Ascending aorta (tissue), 2 donors: ENCODE data around the gene KAZN. TPM values are rescaled to one million over a fixed set of nuclear protein-coding genes. Genes with fewer than 3 reads are reported as not detected.

Source experiments
- DNase-seq, 2 donors: peaks; one replicate each; pipeline ENCODE4 v3.0.0-alpha.2; 2019; ENCODE audit warnings: low spot score in 2 of 2
- H3K27ac ChIP-seq, 2 donors: fragments of 200-600 bp; sonication (generic); one replicate each; pipeline ENCODE4 v1.5.1; 2016 to 2017; ENCODE audit warnings: mild to moderate bottlenecking in 1 of 2
- H3K27me3 ChIP-seq: fragments of 200-600 bp; sonication (generic); one replicate; pipeline ENCODE4 v1.5.1; 2017
- H3K36me3 ChIP-seq, 2 donors: fragments of 200-600 bp; sonication (generic); one replicate each; pipeline ENCODE4 v1.5.1; 2016
- H3K4me1 ChIP-seq, 2 donors: fragments of 200-600 bp; sonication (generic); one replicate each; pipeline ENCODE4 v1.5.1; 2016 to 2017; ENCODE audit warnings: mild to moderate bottlenecking in 1 of 2
- H3K4me3 ChIP-seq, 2 donors: fragments of 200-600 bp; sonication (generic); one replicate each; pipeline ENCODE4 v1.5.1; 2016 to 2017; ENCODE audit warnings: mild to moderate bottlenecking in 1 of 2
- H3K9me3 ChIP-seq, 2 donors: fragments of 200-600 bp; sonication (generic); one replicate each; pipeline ENCODE4 v1.5.1; 2016
- CTCF ChIP-seq, 3 experiments: fragments of 200-600 bp in 2 of 3; fragments of 450-650 bp in 1 of 3; sonication (generic) in 2 of 3; IDR thresholded peaks; one replicate each; pipeline ENCODE4 v1.5.1; 2016 to 2019; ENCODE audit warnings: antibody characterized with exemption in 3 of 3, mild to moderate bottlenecking in 1 of 3, moderate library complexity in 1 of 3
- intact Hi-C: fragments of 100-400 bp; cut with DNase I; formaldehyde crosslinking; loops from one replicate; pipeline ENCODE4 v1.15.1; 2023
- total RNA-seq: library from RNA; depleted of rRNA; stranded (reverse); fragments of >200 nt; gene quantifications from one replicate; pipeline ENCODE4 v1.1.0, GENCODE V29; 2016

The KAZN gene
- total RNA-seq, 1 donor from 2014 or later = 58.5 TPM

- H3K36me3 ChIP-seq = no peaks in the 10 kb centered on the region
- no peaks in the 10 kb centered on the region for H3K9me3 ChIP-seq
- H3K27me3 ChIP-seq = no peaks in the 10 kb centered on the region
- H3K27ac ChIP-seq = no peak overlapping the region
- TF ChIP-seq CTCF (IDR thresholded peaks at IDR 0.05) = no peak
- H3K4me3 ChIP-seq = no peak overlapping the region
- intact Hi-C loops = no loop called here
- DNase-seq = no peak
- no peaks in the 10 kb centered on the region for H3K4me1 ChIP-seq
Measured at GRCh38 chr1:14786681-14787080, 188.2 kb downstream of the KAZN start.

GRCh38 chr1:14787604-14788003, 189.1 kb downstream of the KAZN start:
- intact Hi-C loops = no loop called here
- Histone ChIP-seq H3K4me1 (no peaks in the 10 kb centered on the region), H3K27me3 (no peaks in the 10 kb centered on the region), H3K27ac (no peak overlapping the region), H3K36me3 (no peaks in the 10 kb centered on the region), H3K9me3 (no peaks in the 10 kb centered on the region), H3K4me3 (no peak overlapping the region)
- DNase-seq = no peak
- TF ChIP-seq CTCF (IDR thresholded peaks at IDR 0.05) = no peak

GRCh38 chr1:14788080-14788479, 189.6 kb downstream of the KAZN start:
- Histone ChIP-seq H3K9me3 (no peaks in the 10 kb centered on the region), H3K36me3 (no peaks in the 10 kb centered on the region), H3K27ac (no peak overlapping the region), H3K27me3 (no peaks in the 10 kb centered on the region), H3K4me1 (no peaks in the 10 kb centered on the region), H3K4me3 (no peak overlapping the region)
- intact Hi-C loops = no loop called here
- no peak for DNase-seq
- TF ChIP-seq CTCF (IDR thresholded peaks at IDR 0.05) = no peak

GRCh38 chr1:14790982-14791381, 192.5 kb downstream of the KAZN start:
- Histone ChIP-seq H3K36me3 (no peaks in the 10 kb centered on the region), H3K27ac (no peak overlapping the region), H3K27me3 (no peaks in the 10 kb centered on the region), H3K9me3 (no peaks in the 10 kb centered on the region), H3K4me1 (no peaks in the 10 kb centered on the region), H3K4me3 (no peak overlapping the region)
- no peak for DNase-seq
- no peak for TF ChIP-seq CTCF (IDR thresholded peaks at IDR 0.05)
- intact Hi-C loops = no loop called here

- intact Hi-C loops = no loop called here
- no peak for DNase-seq
- Histone ChIP-seq H3K4me3 (no peak overlapping the region), H3K27ac (no peak overlapping the region), H3K9me3 (no peaks in the 10 kb centered on the region), H3K4me1 (no peaks in the 10 kb centered on the region), H3K27me3 (no peaks in the 10 kb centered on the region), H3K36me3 (no peaks in the 10 kb centered on the region)
- TF ChIP-seq CTCF (IDR thresholded peaks at IDR 0.05) = no peak
Measured at GRCh38 chr1:14791654-14792053, 193.2 kb downstream of the KAZN start.

GRCh38 chr1:14794136-14794768, 195.8 kb downstream of the KAZN start:
- Histone ChIP-seq H3K27ac (no peak overlapping the region), H3K4me1 (no peaks in the 10 kb centered on the region), H3K4me3 (no peak overlapping the region), H3K27me3 (no peaks in the 10 kb centered on the region), H3K36me3 (no peaks in the 10 kb centered on the region), H3K9me3 (no peaks in the 10 kb centered on the region)
- intact Hi-C loops = no loop called here
- no peak for DNase-seq
- TF ChIP-seq CTCF (IDR thresholded peaks at IDR 0.05) = no peak
